SU-DHL-6 (cell line): ENCODE data around the gene ATF7.

Source experiments
- H2AFZ ChIP-seq: fragments of 200-600 bp; sonication (generic); 2 replicates; pipeline ENCODE4 v1.6.1; 2014; ENCODE audit warnings: low read depth, mild to moderate bottlenecking, moderate library complexity, mixed read lengths, antibody characterized with exemption, low read length; ENCODE audit not compliant: severe bottlenecking
- H3F3A ChIP-seq: fragments of 200-600 bp; shearing (Covaris generic); 2 replicates; pipeline ENCODE4 v1.6.0; 2016; ENCODE audit warnings: antibody characterized with exemption, mild to moderate bottlenecking; ENCODE audit not compliant: insufficient read depth
- H3K27ac ChIP-seq: fragments of 200-600 bp; sonication (generic); 2 replicates; pipeline ENCODE4 v1.5.1; 2016; ENCODE audit warnings: low read depth, mild to moderate bottlenecking, low read length, moderate library complexity, mixed read lengths
- H3K27me3 ChIP-seq: fragments of 200-600 bp; sonication (generic), shearing (Covaris generic); 2 replicates; pipeline ENCODE4 v1.6.0; 2014; ENCODE audit warnings: mild to moderate bottlenecking, low read length
- H3K36me3 ChIP-seq: fragments of 200-600 bp; sonication (generic); 2 replicates; pipeline ENCODE4 v1.6.1; 2014; ENCODE audit warnings: mild to moderate bottlenecking, low read length, mixed read lengths
- H3K4me2 ChIP-seq: fragments of 300-600, 200-600 bp; shearing (Covaris generic), sonication (generic); 2 replicates; pipeline ENCODE4 v1.6.0; 2014; ENCODE audit warnings: low read length, low read depth, mild to moderate bottlenecking; ENCODE audit not compliant: poor library complexity, severe bottlenecking
- H3K4me3 ChIP-seq: fragments of 200-600 bp; sonication (generic); 2 replicates; pipeline ENCODE4 v1.5.1; 2014; ENCODE audit warnings: antibody characterized with exemption, low read length, mild to moderate bottlenecking, mixed read lengths; ENCODE audit not compliant: insufficient read depth, poor library complexity, severe bottlenecking
- H3K79me2 ChIP-seq: fragments of 200-600 bp; sonication (generic); 2 replicates; pipeline ENCODE4 v1.6.1; 2014; ENCODE audit warnings: mild to moderate bottlenecking, low read length, moderate library complexity; ENCODE audit not compliant: insufficient read depth
- H3K9ac ChIP-seq: fragments of 200-600 bp; sonication (generic); 2 replicates; pipeline ENCODE4 v1.7.0; 2014; ENCODE audit warnings: mild to moderate bottlenecking, low read length
- H3K9me2 ChIP-seq: fragments of 200-600 bp; sonication (generic); replicated peaks from 2 replicates; pipeline ENCODE4 v1.6.1; 2014; ENCODE audit warnings: low read length; ENCODE audit not compliant: insufficient read depth
- H3K9me3 ChIP-seq: fragments of 200-600 bp; sonication (generic); 2 replicates; pipeline ENCODE4 v1.6.1; 2014; ENCODE audit warnings: low read length, mixed read lengths; ENCODE audit not compliant: insufficient read depth
- H4K20me1 ChIP-seq: fragments of 200-600 bp; sonication (generic); 2 replicates; pipeline ENCODE4 v1.6.1; 2014; ENCODE audit warnings: low read depth, mild to moderate bottlenecking, antibody characterized with exemption, low read length, moderate library complexity, mixed read lengths
- CTCF ChIP-seq: fragments of 200-600 bp; sonication (generic); IDR thresholded peaks from one replicate; pipeline ENCODE4 v1.5.1; 2017; ENCODE audit warnings: antibody characterized with exemption, mild to moderate bottlenecking, low read length, moderate library complexity; ENCODE audit not compliant: insufficient read depth, poor library complexity, severe bottlenecking
- EZH2phosphoT487 ChIP-seq: fragments of 200-600 bp; sonication (generic), shearing (Covaris generic); conservative IDR thresholded peaks from 2 replicates; pipeline ENCODE4 v1.6.1; 2018; ENCODE audit warnings: mild to moderate bottlenecking, antibody characterized with exemption, low read length, moderate library complexity, mixed read lengths

Gene ATF7

GRCh38 chr12:53563452-53564028 lies 62.6 kb downstream of the ATF7 start:
- Histone ChIP-seq H3K27me3 (no peaks in the 10 kb centered on the region), H3K9me3 (no peaks in the 10 kb centered on the region), H3K9ac (no peak overlapping the region), H3K79me2 (no peaks in the 10 kb centered on the region), H3K4me2 (no peak overlapping the region), H2AFZ (no peak overlapping the region), H3F3A (no peaks in the 10 kb centered on the region), H4K20me1 (no peaks in the 10 kb centered on the region), H3K27ac (no peak overlapping the region), H3K4me3 (no peak overlapping the region), H3K36me3 (no peaks in the 10 kb centered on the region), H3K9me2 (no peaks in the 10 kb centered on the region)
- TF ChIP-seq EZH2phosphoT487 (no peak), CTCF (no peak)

GRCh38 chr12:53561590-53561953 lies 64.6 kb downstream of the ATF7 start:
- no peak overlapping the region for H2AFZ ChIP-seq
- no peaks in the 10 kb centered on the region for H3K36me3 ChIP-seq
- no peaks in the 10 kb centered on the region for H3K79me2 ChIP-seq
- H3K9me2 ChIP-seq = no peaks in the 10 kb centered on the region
- H3K4me2 ChIP-seq = no peak overlapping the region
- no peak overlapping the region for H3K27ac ChIP-seq
- H3K9ac ChIP-seq = no peak overlapping the region
- no peaks in the 10 kb centered on the region for H3K9me3 ChIP-seq
- no peaks in the 10 kb centered on the region for H4K20me1 ChIP-seq
- H3K27me3 ChIP-seq = no peaks in the 10 kb centered on the region
- TF ChIP-seq CTCF (no peak), EZH2phosphoT487 (no peak)
- no peak overlapping the region for H3K4me3 ChIP-seq
- no peaks in the 10 kb centered on the region for H3F3A ChIP-seq

- no peaks in the 10 kb centered on the region for H3F3A ChIP-seq
- H3K9me3 ChIP-seq = no peaks in the 10 kb centered on the region
- no peaks in the 10 kb centered on the region for H4K20me1 ChIP-seq
- no peak overlapping the region for H3K4me2 ChIP-seq
- H3K27ac ChIP-seq = no peak overlapping the region
- no peaks in the 10 kb centered on the region for H3K36me3 ChIP-seq
- H2AFZ ChIP-seq = no peak overlapping the region
- no peak overlapping the region for H3K4me3 ChIP-seq
- H3K9me2 ChIP-seq = no peaks in the 10 kb centered on the region
- no peaks in the 10 kb centered on the region for H3K79me2 ChIP-seq
- TF ChIP-seq EZH2phosphoT487 (no peak), CTCF (no peak)
- no peaks in the 10 kb centered on the region for H3K27me3 ChIP-seq
- H3K9ac ChIP-seq = no peak overlapping the region
These were observed 65.1 kb downstream of the ATF7 start for GRCh38 chr12:53560912-53561589.
